OCI-LY7 (cell line): Measurements from ENCODE around the gene KIF19. TPM values are rescaled to one million over a fixed set of nuclear protein-coding genes. Genes with fewer than 3 reads are reported as not detected.

Source experiments
- BruUV-seq: library from RNA; stranded (reverse); fragments of 400-500 nt; replicated peaks from 2 replicates; lab custom pipeline; 2021; lab: Mats Ljungman, UMichigan
- CTCF ChIA-PET: fragments of 300-600 bp; sonication (Branson Sonifier 250); formaldehyde crosslinking; loops from one replicate; lab custom pipeline; 2022; ENCODE audit warnings: antibody characterized with exemption; ENCODE audit not compliant: unreplicated experiment; lab: Charles Lee
- POLR2A ChIA-PET: fragments of 300-600 bp; sonication (Branson Sonifier 250); formaldehyde crosslinking; loops from one replicate; lab custom pipeline; 2022; ENCODE audit warnings: antibody characterized with exemption; lab: Charles Lee
- DNase-seq: peaks from one replicate; pipeline ENCODE4 v3.0.0-alpha.2; 2015; ENCODE audit warnings: low spot score
- H2AFZ ChIP-seq: fragments of 200-600 bp; sonication (generic), shearing (Covaris generic); 2 replicates; pipeline ENCODE4 v1.6.1; 2014; ENCODE audit warnings: mild to moderate bottlenecking, antibody characterized with exemption, low read length, moderate library complexity
- H3K27ac ChIP-seq: fragments of 200-600 bp; sonication (generic); 2 replicates; pipeline ENCODE4 v1.5.1; 2014; ENCODE audit warnings: mixed run types, low read depth, mild to moderate bottlenecking, moderate library complexity, low read length, inconsistent platforms; ENCODE audit not compliant: poor library complexity, severe bottlenecking
- H3K36me3 ChIP-seq: fragments of 200-600 bp; sonication (generic); 2 replicates; pipeline ENCODE4 v1.6.1; 2014; ENCODE audit warnings: mild to moderate bottlenecking, antibody characterized with exemption, low read length, moderate library complexity, mixed read lengths; ENCODE audit not compliant: insufficient read depth
- H3K4me1 ChIP-seq: fragments of 200-600 bp; sonication (generic); 2 replicates; pipeline ENCODE4 v1.5.1; 2014; ENCODE audit warnings: mild to moderate bottlenecking, low read length; ENCODE audit not compliant: insufficient read depth, poor library complexity, severe bottlenecking
- H3K4me2 ChIP-seq: fragments of 200-600 bp; sonication (generic); 2 replicates; pipeline ENCODE4 v1.6.1; 2014; ENCODE audit warnings: mild to moderate bottlenecking, low read length
- H3K4me3 ChIP-seq: fragments of 200-600 bp; sonication (generic); 2 replicates; pipeline ENCODE4 v1.5.1; 2014; ENCODE audit warnings: mild to moderate bottlenecking, low read depth, low read length; ENCODE audit not compliant: poor library complexity, severe bottlenecking
- H3K79me2 ChIP-seq: fragments of 200-600 bp; sonication (generic); 2 replicates; pipeline ENCODE4 v1.6.1; 2016; ENCODE audit warnings: low read depth, mild to moderate bottlenecking, low read length, moderate library complexity, mixed read lengths; ENCODE audit not compliant: insufficient read depth
- H3K9me2 ChIP-seq: fragments of 200-600 bp; sonication (generic); 2 replicates; pipeline ENCODE4 v1.6.1; 2016; ENCODE audit warnings: mild to moderate bottlenecking, low read length, mixed read lengths; ENCODE audit not compliant: insufficient read depth
- H3K9me3 ChIP-seq: fragments of 200-600 bp; sonication (generic); 2 replicates; pipeline ENCODE4 v1.6.1; 2014; ENCODE audit warnings: mild to moderate bottlenecking, mixed run types, low read length, mixed read lengths
- H4K20me1 ChIP-seq: fragments of 200-600 bp; sonication (generic); 2 replicates; pipeline ENCODE4 v1.6.1; 2014; ENCODE audit warnings: mild to moderate bottlenecking, antibody characterized with exemption, low read length, moderate library complexity, mixed read lengths; ENCODE audit not compliant: insufficient read depth
- EZH2phosphoT487 ChIP-seq: fragments of 200-600 bp; sonication (generic); IDR thresholded peaks from 2 replicates; pipeline ENCODE4 v1.6.1; 2018; ENCODE audit warnings: low read depth, borderline replicate concordance, mild to moderate bottlenecking, mixed run types, antibody characterized with exemption, low read length, moderate library complexity, mixed read lengths
- intact Hi-C: fragments of 100-400 bp; cut with micrococcal nuclease; formaldehyde crosslinking; loops from one replicate; pipeline ENCODE4 v1.10.0; 2022; ENCODE audit not compliant: unreplicated experiment
- total RNA-seq, 2 experiments: library from RNA; depleted of rRNA in 1 of 2; stranded (reverse); fragments of >200 nt in 1 of 2; shearing (Covaris generic) in 1 of 2; gene quantifications; 2 replicates each; pipeline ENCODE4 v1.2.3, GENCODE V29; 2014 to 2022
- TF ChIP-seq, protein P1 (sequence below): fragments of 200-600 bp; sonication (generic); conservative IDR thresholded peaks from 2 replicates; pipeline ENCODE4 v1.5.1; 2014; ENCODE audit warnings: mild to moderate bottlenecking, antibody characterized with exemption, low read length, moderate library complexity, mixed read lengths

The KIF19 gene
- total RNA-seq, 2 experiments from 2014 or later = not detected

DNA sequence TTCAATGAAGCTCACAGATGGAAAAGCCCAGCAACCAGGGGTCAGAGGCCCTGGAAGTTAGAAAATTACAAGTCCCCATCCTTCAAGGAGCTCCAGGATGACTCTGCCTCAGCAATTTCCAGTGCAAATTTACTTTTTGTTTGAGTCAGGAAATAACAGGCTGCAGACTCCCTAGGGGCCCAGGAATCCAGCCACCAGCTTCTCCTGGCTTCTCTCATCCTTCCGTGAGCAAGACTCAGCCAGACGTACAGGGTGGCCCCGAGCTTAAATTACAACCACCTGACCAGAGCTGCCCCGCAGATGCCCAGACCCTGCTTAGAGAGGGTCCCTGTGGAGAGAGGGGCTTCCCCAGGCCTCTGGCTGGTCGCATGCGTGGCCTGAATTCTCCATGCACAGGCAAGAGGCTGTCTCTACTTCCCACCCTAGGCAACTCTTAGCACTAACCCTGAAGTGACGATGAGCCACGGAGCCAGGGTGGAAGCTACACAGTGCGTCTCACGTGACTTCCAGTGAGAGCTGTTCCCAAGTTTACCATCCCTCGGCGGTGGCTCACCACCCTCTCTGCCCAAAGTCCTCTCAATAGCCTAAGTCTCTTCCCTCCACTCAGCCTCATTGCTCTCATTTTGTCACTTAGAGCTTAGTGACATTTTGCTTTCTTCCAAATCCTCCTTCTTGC is 68.4 kb downstream of the KIF19 start:
- Histone ChIP-seq H2AFZ (no peak overlapping the region), H3K4me2 (no peak overlapping the region), H3K4me1 (no peaks in the 10 kb centered on the region), H3K27ac (no peak overlapping the region), H4K20me1 (no peaks in the 10 kb centered on the region), H3K79me2 (no peaks in the 10 kb centered on the region), H3K36me3 (no peaks in the 10 kb centered on the region), H3K4me3 (no peak overlapping the region), H3K9me3 (no peaks in the 10 kb centered on the region), H3K9me2 (no peaks in the 10 kb centered on the region)
- ChIA-PET CTCF (no interaction called here), POLR2A (interaction anchor here (0.6 to 0.8 kb wide), 2 partner anchors 50 to 203 kb away, joined by 3 read pairs; no protein-coding TSS in a partner anchor)
- no TSS peak for BruUV-seq
- TF ChIP-seq EZH2phosphoT487 = no peak
- TF ChIP-seq, protein P1, sequence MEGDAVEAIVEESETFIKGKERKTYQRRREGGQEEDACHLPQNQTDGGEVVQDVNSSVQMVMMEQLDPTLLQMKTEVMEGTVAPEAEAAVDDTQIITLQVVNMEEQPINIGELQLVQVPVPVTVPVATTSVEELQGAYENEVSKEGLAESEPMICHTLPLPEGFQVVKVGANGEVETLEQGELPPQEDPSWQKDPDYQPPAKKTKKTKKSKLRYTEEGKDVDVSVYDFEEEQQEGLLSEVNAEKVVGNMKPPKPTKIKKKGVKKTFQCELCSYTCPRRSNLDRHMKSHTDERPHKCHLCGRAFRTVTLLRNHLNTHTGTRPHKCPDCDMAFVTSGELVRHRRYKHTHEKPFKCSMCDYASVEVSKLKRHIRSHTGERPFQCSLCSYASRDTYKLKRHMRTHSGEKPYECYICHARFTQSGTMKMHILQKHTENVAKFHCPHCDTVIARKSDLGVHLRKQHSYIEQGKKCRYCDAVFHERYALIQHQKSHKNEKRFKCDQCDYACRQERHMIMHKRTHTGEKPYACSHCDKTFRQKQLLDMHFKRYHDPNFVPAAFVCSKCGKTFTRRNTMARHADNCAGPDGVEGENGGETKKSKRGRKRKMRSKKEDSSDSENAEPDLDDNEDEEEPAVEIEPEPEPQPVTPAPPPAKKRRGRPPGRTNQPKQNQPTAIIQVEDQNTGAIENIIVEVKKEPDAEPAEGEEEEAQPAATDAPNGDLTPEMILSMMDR = no peak
- no peak for DNase-seq
- intact Hi-C loops = no loop called here

DNA sequence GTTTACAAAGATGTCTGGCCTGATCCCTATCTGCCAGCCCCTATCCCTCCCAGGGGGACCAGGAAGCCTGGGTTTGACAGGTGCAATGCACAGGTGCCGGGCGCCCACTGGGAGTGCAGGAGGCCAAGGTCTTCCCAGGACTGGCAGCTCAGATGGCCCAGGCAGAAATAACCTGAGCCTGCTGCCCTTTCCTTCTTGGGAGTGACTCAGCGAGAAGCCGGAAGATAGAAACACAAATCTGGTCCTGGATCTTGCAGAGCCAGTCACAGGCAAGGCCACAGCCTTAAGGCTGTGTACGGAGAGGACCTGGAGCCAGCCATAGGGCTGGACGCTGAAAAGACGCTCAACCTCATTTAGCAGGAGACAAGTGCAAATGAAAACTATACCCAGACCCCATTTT is 69.0 kb downstream of the KIF19 start:
- H3K4me1 ChIP-seq = no peaks in the 10 kb centered on the region
- no peak overlapping the region for H3K27ac ChIP-seq
- TF ChIP-seq, protein P1 = no peak
- TF ChIP-seq EZH2phosphoT487 = no peak
- H3K4me2 ChIP-seq = no peak overlapping the region
- ChIA-PET POLR2A (interaction anchor here (0.6 kb wide), 1 partner anchor 203 kb away, joined by 3 read pairs; no protein-coding TSS in a partner anchor), CTCF (no interaction called here)
- H3K36me3 ChIP-seq = no peaks in the 10 kb centered on the region
- no peaks in the 10 kb centered on the region for H3K79me2 ChIP-seq
- no peak for DNase-seq
- intact Hi-C loops = no loop called here
- no TSS peak for BruUV-seq
- no peaks in the 10 kb centered on the region for H4K20me1 ChIP-seq
- H3K9me3 ChIP-seq = no peaks in the 10 kb centered on the region
- no peaks in the 10 kb centered on the region for H3K9me2 ChIP-seq
- no peak overlapping the region for H3K4me3 ChIP-seq
- H2AFZ ChIP-seq = no peak overlapping the region

DNA sequence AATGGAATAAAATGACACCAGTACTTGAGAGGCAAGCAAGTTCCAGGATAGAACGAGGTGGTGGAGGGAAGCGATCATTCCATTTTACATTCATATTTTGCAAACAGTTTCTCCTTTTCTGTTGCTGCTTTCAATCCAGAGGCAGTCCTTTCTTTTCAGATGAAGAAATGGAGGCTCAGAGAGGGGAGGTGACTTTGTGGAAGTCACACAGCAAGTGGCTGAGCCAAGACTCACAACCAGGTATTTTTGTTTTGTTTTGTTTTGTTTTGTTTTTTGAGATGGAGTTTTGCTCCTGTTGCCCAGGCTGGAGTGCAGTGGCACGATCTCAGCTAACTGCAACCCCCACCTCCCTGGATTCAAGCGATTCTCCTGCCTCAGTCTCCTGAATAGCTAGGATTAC is 70.5 kb downstream of the KIF19 start:
- Histone ChIP-seq H3K79me2 (no peaks in the 10 kb centered on the region), H3K4me2 (no peak overlapping the region), H3K36me3 (no peaks in the 10 kb centered on the region), H3K27ac (no peak overlapping the region), H3K9me2 (no peaks in the 10 kb centered on the region), H3K4me3 (no peak overlapping the region), H2AFZ (no peak overlapping the region), H3K9me3 (no peaks in the 10 kb centered on the region), H4K20me1 (no peaks in the 10 kb centered on the region), H3K4me1 (no peaks in the 10 kb centered on the region)
- POLR2A ChIA-PET = no interaction called here
- TF ChIP-seq EZH2phosphoT487 = no peak
- TF ChIP-seq, protein P1 = no peak
- no peak for DNase-seq
- intact Hi-C loops = no loop called here
- no TSS peak for BruUV-seq
- CTCF ChIA-PET = no interaction called here
